HG03571 (cell line): Measurements from ENCODE around the gene ZNF892.
"Not testable (repeated sequence)": the region's sequence is repeated elsewhere in the genome, so short reads cannot be mapped to it uniquely, and the experiment has no call there.

ENCODE experiments used
- ATAC-seq: cut with Tn5 transposase; IDR thresholded peaks from one replicate; pipeline ENCODE4 v1.9.1; 2021; ENCODE audit not compliant: unreplicated experiment

ZNF892 gene

GRCh38 chr2:95207111-95207961, at the start of gene ZNF892:
Gene ZNF892 (plus strand): TSS chr2:95207521. CDS start chr2:95207816, 295 bp downstream.
- ATAC-seq = peak; percentile 98

- ATAC-seq = no peak
Observed at GRCh38 chr2:95158441-95158840, 48.9 kb upstream of the ZNF892 start.

- peak; percentile 44 for ATAC-seq
Observed at GRCh38 chr2:95158891-95159619, 48.3 kb upstream of the ZNF892 start.

GRCh38 chr2:95159690-95160449, 47.5 kb upstream of the ZNF892 start, which contains the start of gene ZNF514:
Gene ZNF514 (minus strand): TSS chr2:95159848. CDS start chr2:95153253, 6,595 bp downstream.
- peak; percentile 88 for ATAC-seq

GRCh38 chr2:95165030-95165370, 42.3 kb upstream of the ZNF892 start:
- peak; percentile 4 for ATAC-seq

- peak; percentile 89 for ATAC-seq
Observed at GRCh38 chr2:95165371-95166064, 41.8 kb upstream of the ZNF892 start, which contains the start of gene ZNF2. Gene ZNF2 (plus strand): TSS chr2:95165809. CDS start chr2:95176227, 10,418 bp downstream.

GRCh38 chr2:95166065-95166763, 41.1 kb upstream of the ZNF892 start:
- no peak for ATAC-seq

GRCh38 chr2:95171902-95172301, 35.4 kb upstream of the ZNF892 start:
- no peak for ATAC-seq

GRCh38 chr2:95174031-95174542, 33.2 kb upstream of the ZNF892 start:
- ATAC-seq = no peak

- no peak for ATAC-seq
Observed at GRCh38 chr2:95179451-95179850, 27.9 kb upstream of the ZNF892 start.

GRCh38 chr2:95181774-95182173, 25.5 kb upstream of the ZNF892 start:
- ATAC-seq = no peak

GRCh38 chr2:95185197-95185596, 22.1 kb upstream of the ZNF892 start:
- ATAC-seq = no peak

GRCh38 chr2:95185973-95186372, 21.3 kb upstream of the ZNF892 start:
- ATAC-seq = no peak

GRCh38 chr2:95192956-95193355, 14.4 kb upstream of the ZNF892 start:
- not testable (repeated sequence) for ATAC-seq

- ATAC-seq = no peak
Observed at GRCh38 chr2:95203911-95204310, 3.4 kb upstream of the ZNF892 start.

GRCh38 chr2:95204396-95204795, 2.9 kb upstream of the ZNF892 start:
- ATAC-seq = no peak

GRCh38 chr2:95206096-95206495, 1.2 kb upstream of the ZNF892 start:
- ATAC-seq = no peak

GRCh38 chr2:95208106-95208505, 785 bp downstream of the ZNF892 start:
- ATAC-seq = no peak

GRCh38 chr2:95215018-95215612, 7.8 kb downstream of the ZNF892 start:
- ATAC-seq = no peak
